Sigmoid colon (tissue), 4 donors: Measurements from ENCODE around the gene KMT2C.
"Not testable (repeated sequence)": the region's sequence is repeated elsewhere in the genome, so short reads cannot be mapped to it uniquely, and the experiment has no call there.

ENCODE experiments used
- CTCF ChIP-seq, 4 experiments: fragments of 450-650 bp in 3 of 4; fragments of 200-600 bp in 1 of 4; IDR thresholded peaks; one replicate each; pipeline ENCODE4 v1.5.1; 2016 to 2019; ENCODE audit warnings: antibody characterized with exemption in 4 of 4, mild to moderate bottlenecking in 3 of 4, moderate library complexity in 2 of 4
- POLR2AphosphoS5 ChIP-seq, 4 donors: sonication (generic); formaldehyde crosslinking; IDR thresholded peaks; one replicate each; pipeline ENCODE4 v1.6.1; 2017; ENCODE audit warnings: antibody characterized with exemption in 4 of 4

GRCh38 chr7:152430118-152430517 is 5.7 kb downstream of the KMT2C start:
- not testable (repeated sequence) for TF ChIP-seq POLR2AphosphoS5, CTCF (IDR thresholded peaks at IDR 0.05)
